Measurements from ENCODE around the gene CRY2. TPM values are rescaled to one million over a fixed set of nuclear protein-coding genes. Genes with fewer than 3 reads are reported as not detected.

Gene CRY2
- total and polyA plus RNA-seq, 2 of the 8 experiments (the other 6 are each of a cell fraction or from before 2014, with no cell fraction given): 8.0 to 9.4 TPM

DNA sequence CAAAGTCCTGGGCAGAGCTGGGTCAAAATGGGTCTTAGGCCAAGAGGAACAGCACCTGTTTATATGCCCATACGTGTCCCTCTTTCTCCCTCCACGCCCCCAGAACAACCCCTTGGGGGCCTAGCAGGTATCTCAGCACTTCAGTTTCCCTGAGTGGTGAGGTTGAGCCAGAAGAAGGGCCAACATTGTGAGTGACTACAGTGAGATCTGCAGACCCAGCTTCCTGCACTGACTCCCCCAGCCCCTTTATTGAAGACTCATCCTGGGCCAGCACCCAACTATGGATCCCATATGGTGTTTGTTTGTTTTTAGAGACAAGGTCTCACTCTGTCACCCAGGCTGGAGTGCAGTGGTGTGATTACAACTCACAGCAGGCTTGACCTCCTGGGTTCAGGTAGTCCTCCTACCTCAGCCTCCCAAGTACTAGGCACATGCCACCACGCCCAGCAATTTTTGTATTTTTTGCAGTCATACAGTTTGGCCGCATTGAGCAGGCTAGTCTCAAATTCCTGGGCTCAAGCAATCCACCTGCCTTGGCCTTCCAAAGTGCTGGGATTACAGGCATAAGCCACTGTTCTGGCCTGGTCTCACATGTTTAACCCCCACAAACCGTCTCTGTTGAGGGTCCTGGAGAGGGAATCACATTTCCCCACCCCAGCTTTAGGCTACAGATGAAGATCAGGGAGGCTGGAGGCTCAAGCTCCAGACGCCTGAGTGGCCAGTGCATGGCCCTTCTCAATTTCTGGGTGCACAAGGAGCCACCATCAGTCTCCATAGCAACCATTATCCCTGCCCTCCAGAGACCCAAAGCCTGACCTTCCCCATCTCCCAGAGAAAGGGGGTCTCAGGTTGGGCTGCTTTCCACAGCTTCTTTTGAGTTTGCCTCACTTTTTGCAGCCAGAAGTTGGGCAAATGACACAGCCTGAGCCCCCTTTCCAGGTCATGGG is 73.5 kb downstream of the CRY2 start:
- H3K79me1 ChIP-seq (ENCODE audit: low read depth, low read length): peaks cover 19% of the 10 kb centered on the region
- H4K20me1 ChIP-seq (replicated peaks in 1 of 2; ENCODE audit: control insufficient read depth in 1 of 2, insufficient read depth in 2 of 2, low read length in 2 of 2): peaks cover 11 to 19% of the 10 kb centered on the region in 2 experiments
- CTCF ChIA-PET (ENCODE audit: partially characterized antibody): interaction anchor here (0.6 to 2.0 kb wide), 7 partner anchors 10 to 217 kb away, joined by 3 to 7 read pairs (median 4); no protein-coding TSS in a partner anchor
- 74% methylated on average over 6 of the region's 6 CpGs; no CpG with 5 or more reads in 1 of the 2 experiments for WGBS, 2 experiments (ENCODE audit: extremely low coverage in 1 of 2, insufficient coverage in 1 of 2, insufficient read length in 1 of 2, insufficient replicate concordance in 2 of 2, low coverage in 1 of 2, low lambda C conversion rate in 2 of 2, missing lambda C conversion rate in 1 of 2)
- H4K5ac ChIP-seq (ENCODE audit: insufficient read length, low read depth, low read length): peak overlapping the region; percentile 4
- H2BK15ac ChIP-seq (ENCODE audit: low read length): peak overlapping the region; percentile 89; the same call in 1 of the 2 replicates
- no peak overlapping the region for H2AFZ ChIP-seq (ENCODE audit: low read length)
- no peak overlapping the region for H3K14ac ChIP-seq (ENCODE audit: insufficient read length)
- H3K18ac ChIP-seq (ENCODE audit: extremely low read depth, low read length): peak overlapping the region; percentile 97
- H3K27me3 ChIP-seq (replicated peaks in 1 of 4; ENCODE audit: control insufficient read depth in 3 of 4, extremely low read depth in 1 of 4, insufficient read depth in 3 of 4, low read length in 3 of 4): peaks cover 0 to 9% (median 0%) of the 10 kb centered on the region in 4 experiments; a peak in 3 of 7 replicates
- peaks cover 22% of the 10 kb centered on the region for H3K23me2 ChIP-seq (ENCODE audit: low read depth, low read length)
- H2BK12ac ChIP-seq (ENCODE audit: low read depth, low read length): peak overlapping the region; percentile 97
- H2BK120ac ChIP-seq (replicated peaks; ENCODE audit: low read depth, low read length): peak overlapping the region; percentile 65
- H3K9me3 ChIP-seq (ENCODE audit: insufficient read depth in 2 of 2, low read depth in 1 of 2, low read length in 1 of 2): no peaks in the 10 kb centered on the region
- H3K36me3 ChIP-seq (ENCODE audit: control insufficient read depth in 2 of 4, insufficient read depth in 4 of 4, low read length in 3 of 4): peaks cover 0 to 7% (median 4%) of the 10 kb centered on the region in 4 experiments; a peak in 5 of 8 replicates
- FAIRE-seq: no peak
- peak overlapping the region; percentile 3 for H3K4ac ChIP-seq (replicated peaks; ENCODE audit: insufficient read length, low read depth, low read length)
- DNase-seq (ENCODE audit: low read depth in 1 of 2, low spot score in 2 of 2): no peak
- H2BK5ac ChIP-seq (ENCODE audit: low read depth, low read length): peak overlapping the region; percentile 93; the same call in 1 of the 2 replicates
- POLR2A ChIA-PET (ENCODE audit: partially characterized antibody): interaction anchor here (0.7 to 9.8 kb wide), 23 partner anchors 8 to 591 kb away, joined by 3 to 115 read pairs (median 6); no protein-coding TSS in a partner anchor
- TF ChIP-seq NANOG (IDR thresholded peaks at IDR 0.05; ENCODE audit: insufficient read depth, low read depth, low read length, poor library complexity, severe bottlenecking) (no peak), POLR2AphosphoS5 (IDR thresholded peaks at IDR 0.05; ENCODE audit: low read depth, low read length) (0 out of 2 replicates have a peak, but pooled peaks have one; percentile 3)
- H3K4me3 ChIP-seq (ENCODE audit: extremely low read depth in 1 of 4, insufficient read depth in 2 of 4, low read depth in 3 of 4, low read length in 4 of 4): peak overlapping the region; percentile 63 to 78 (median 68); a peak in 7 of 8 replicates
- peaks cover 0 to 17% of the 10 kb centered on the region in 2 experiments; a peak in 1 of 4 replicates for H3K79me2 ChIP-seq (ENCODE audit: control insufficient read depth in 1 of 2, insufficient read depth in 2 of 2, low read length in 2 of 2)
- H3K4me1 ChIP-seq (replicated peaks in 1 of 4; ENCODE audit: control insufficient read depth in 3 of 4, insufficient read depth in 4 of 4, low read length in 3 of 4): peaks cover 12 to 33% (median 24%) of the 10 kb centered on the region in 4 experiments
- H2AK5ac ChIP-seq (ENCODE audit: low read depth, low read length): peak overlapping the region; percentile 96
- peak overlapping the region; percentile 83 for H2BK20ac ChIP-seq (ENCODE audit: low read length)
- H3K27ac ChIP-seq (ENCODE audit: low read depth, low read length): 0 out of 2 replicates have a peak overlapping the region, but pooled peaks have one; percentile 76
- peak overlapping the region; percentile 81 to 91 for H3K4me2 ChIP-seq (ENCODE audit: insufficient read depth in 1 of 2, low read depth in 2 of 2, low read length in 2 of 2)
- H3K9ac ChIP-seq (replicated peaks in 1 of 4; ENCODE audit: extremely low read depth in 1 of 4, low read depth in 3 of 4, low read length in 3 of 4): peak overlapping the region in 2 of 4 experiments; percentile 68 to 78; a peak in 3 of 7 replicates
- H4K8ac ChIP-seq (ENCODE audit: extremely low read depth, insufficient read depth, low read length): no peak overlapping the region
- no peak overlapping the region for H3K56ac ChIP-seq (replicated peaks; ENCODE audit: insufficient read length, low read depth, low read length)
- peak overlapping the region; percentile 29 for H4K91ac ChIP-seq (replicated peaks; ENCODE audit: insufficient read length, low read length)
- no peak overlapping the region for H3K23ac ChIP-seq (ENCODE audit: insufficient read length)

Data from H1 (cell line).